GM18526 (cell line): ENCODE measurements around the gene IVD.

ENCODE experiments used
- POLR2A ChIP-seq: IDR thresholded peaks from 3 replicates; pipeline ENCODE4 v1.6.1; 2011; ENCODE audit not compliant: insufficient read length; ENCODE audit errors: extremely low read depth

IVD gene

DNA sequence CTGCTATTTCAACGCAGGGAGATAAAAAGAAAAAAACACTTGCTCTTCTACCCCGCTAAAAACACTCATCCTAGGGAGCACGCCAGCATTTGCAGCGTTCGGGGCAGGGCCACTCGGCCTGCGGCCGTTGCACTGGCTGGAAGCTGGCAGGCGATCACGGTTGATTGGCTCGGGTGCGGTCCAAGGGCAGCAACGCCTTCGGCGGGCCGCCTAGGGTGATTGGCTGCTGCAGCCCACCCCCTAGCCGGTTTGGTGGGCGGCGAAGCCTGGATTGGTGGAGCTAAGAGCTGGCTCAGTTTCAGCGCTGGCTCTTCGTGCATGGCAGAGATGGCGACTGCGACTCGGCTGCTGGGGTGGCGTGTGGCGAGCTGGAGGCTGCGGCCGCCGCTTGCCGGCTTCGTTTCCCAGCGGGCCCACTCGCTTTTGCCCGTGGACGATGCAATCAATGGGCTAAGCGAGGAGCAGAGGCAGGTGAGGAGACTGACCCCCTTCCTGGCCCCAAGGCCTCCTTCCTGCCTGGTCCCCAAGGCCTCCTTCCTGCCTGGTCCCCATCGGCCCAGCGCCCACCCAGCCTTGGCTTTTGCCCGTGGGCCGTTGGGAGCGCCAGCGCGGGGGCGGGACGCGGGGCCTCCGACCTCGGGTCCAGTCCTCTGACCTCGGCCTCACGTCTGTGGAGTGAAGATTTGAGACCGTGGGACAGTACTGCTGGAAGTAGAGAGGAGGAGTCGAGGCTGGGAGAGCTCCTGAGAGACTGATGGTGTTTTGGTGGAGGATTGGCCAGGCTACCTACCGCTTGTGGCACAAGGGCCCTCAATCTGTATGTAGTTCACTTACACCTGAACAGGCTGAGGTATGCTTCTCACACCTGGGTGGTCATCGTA, at the start of gene IVD:
Gene IVD (plus strand): TSS at position 295 of the 881 bp plus-strand sequence. CDS start 33 bp downstream, at position 328.
- peak; percentile 87 for TF ChIP-seq POLR2A

- TF ChIP-seq POLR2A: no peak
These were observed 49.5 kb upstream of the IVD start for GRCh38 chr15:40355976-40356585.

DNA sequence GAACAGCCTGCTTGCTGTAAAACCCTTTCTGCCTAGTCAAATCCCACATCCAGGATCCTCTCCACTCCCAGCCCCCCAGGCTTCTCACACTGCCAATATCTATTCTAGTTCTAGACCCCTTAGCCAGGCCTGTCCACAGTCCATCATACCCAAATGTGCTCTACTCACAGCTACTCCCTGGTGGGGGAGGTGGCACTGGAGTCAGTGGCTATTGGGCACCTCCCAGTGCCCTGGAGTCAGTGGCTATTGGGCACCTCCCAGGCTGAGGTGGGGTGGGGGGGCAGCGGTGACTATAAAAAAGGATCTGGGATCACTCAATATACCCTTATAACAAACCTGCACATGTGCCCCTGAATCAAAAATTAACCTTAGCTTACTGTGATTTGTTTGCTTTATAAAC, 48.3 kb upstream of the IVD start:
- no peak for TF ChIP-seq POLR2A

DNA sequence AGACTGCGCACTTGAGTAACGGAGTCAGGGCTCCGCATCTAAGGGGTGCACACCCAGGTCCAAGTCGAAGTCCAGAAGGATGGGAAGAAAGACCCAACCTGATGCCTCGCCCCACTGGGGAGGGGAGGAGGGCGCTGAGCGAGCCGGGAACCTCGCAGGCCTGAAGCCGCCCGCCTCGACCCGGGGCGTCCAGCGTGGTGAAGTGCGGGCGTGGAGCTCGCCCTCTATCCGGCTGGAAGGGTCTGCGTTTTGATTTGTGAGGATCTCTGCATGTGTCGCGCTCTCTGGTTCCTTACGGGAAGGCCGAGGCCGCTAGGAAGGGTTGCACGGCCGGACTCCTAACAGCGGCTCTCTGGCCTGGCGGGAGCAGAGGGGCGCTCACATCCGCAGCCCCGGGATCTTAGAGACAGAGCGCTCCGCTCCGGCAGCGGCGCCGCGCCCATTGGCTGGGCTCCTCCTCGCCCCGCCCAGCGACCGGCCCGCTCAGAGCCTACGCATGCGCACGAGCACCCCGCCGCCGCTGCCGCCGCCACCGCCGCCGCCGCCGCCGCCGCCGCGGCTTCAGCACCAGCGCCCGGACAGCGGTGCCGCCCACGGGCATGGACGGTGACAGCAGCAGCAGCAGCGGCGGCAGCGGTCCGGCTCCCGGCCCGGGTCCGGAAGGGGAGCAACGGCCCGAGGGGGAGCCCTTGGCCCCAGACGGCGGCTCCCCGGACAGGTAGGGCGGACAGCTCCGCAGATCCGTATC, 47.7 kb upstream of the IVD start, which contains the start of gene DISP2:
Gene DISP2 (plus strand): TSS at position 497 of the 748 bp plus-strand sequence. CDS start 103 bp downstream, at position 600.
- TF ChIP-seq POLR2A: no peak

DNA sequence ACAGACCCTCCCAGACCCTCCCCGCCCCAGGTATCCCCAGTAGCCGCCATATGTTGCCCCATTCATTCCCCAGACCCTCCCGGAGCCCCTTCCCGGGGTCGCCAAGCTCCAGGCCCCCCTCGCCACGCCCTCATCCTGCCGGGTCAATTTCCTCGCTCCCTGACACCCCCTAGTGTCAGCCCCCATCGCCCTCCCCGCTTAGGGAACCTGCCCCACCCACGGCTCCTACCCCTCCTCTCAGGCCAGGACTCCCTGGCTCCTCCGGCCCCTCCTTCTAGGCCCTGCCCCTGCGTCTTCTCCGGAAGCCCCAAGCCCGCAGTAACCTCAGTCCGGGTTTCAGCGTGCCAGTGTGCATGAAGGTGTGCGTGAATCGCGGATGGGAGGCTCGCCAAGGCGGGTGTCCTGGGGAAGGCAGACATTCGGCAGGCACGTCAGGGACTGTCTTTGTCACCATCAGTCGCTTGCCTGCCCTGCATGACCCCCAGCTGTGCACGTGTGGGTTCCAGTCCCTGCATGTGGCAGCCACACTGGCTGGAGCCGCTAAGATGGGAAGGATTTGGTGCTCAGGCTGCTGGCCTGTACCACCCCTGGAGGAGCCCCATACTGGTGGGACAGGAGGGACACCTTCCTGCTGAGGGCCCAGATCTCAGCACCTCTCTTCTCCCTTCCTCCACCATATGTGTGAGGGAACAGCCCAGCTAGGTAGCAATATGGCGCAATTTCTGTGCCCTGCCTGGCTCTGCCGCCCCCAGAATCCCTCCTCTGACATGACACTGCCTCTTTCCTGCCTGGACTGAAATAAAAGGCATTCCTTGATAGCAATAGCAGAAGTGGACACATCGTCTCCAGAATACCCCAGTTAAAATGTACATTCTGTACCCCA, 46.9 kb upstream of the IVD start:
- TF ChIP-seq POLR2A: no peak

GRCh38 chr15:40360015-40360414, 45.6 kb upstream of the IVD start:
- no peak for TF ChIP-seq POLR2A

DNA sequence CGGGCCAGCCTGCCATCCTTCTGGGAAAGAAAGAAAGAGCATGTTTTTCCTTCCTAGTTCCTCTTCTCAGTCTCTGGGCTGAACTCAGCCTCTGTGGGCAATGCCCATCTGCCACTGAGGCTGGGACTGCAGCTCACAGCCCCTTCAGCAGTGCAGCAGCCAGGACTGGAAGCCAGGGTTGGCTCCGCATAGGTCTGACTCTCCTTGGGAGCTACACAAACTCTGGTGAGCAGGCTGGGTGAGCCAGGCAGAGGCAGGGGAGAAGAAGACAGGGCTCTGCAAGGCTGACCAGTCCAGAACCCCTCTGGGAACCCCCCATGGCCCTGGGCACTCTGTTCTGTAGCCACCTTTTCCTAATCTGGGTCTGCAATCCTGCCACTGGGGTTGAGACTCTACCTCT, 44.0 kb upstream of the IVD start:
- TF ChIP-seq POLR2A: no peak

- TF ChIP-seq POLR2A: no peak
These were observed 42.0 kb upstream of the IVD start for GRCh38 chr15:40363611-40364010.

DNA sequence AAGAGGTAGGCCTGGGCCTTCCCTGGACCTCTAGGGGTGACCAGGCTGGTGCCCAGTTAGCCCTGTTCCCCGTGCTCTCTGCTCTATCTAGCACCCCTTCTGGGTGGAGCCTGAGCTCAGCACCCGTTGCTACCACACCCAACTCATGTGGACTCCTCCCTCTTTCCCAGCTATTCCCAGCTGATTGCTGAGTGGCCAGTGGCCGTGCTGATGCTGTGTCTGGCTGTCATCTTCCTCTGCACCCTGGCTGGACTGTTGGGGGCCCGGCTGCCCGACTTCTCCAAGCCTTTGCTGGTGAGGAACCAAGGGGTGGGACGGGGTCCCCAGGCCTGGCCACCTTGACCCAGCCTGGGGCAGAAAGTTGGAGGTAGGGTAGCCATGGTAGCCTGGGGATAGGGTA, 41.3 kb upstream of the IVD start:
- TF ChIP-seq POLR2A: no peak

DNA sequence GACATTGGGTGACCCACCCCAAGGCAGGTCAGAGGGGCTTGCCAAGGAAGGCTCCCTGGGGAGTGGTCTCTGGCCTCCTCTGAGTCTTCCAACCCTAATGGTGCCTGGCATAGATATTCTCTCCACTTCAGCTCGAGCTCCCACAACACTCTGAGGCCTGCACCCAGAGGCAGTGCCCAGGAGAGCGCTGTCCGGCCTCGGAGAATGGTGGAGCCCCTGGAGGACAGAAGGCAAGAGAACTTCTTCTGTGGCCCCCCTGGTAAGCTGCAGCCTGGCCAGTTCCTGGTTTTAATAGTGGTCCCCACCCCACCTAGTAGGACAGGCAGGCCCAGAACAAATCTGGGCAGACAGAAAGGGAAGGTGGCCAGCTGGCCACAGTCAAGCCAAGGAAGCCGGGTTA, 40.6 kb upstream of the IVD start:
- TF ChIP-seq POLR2A: no peak

DNA sequence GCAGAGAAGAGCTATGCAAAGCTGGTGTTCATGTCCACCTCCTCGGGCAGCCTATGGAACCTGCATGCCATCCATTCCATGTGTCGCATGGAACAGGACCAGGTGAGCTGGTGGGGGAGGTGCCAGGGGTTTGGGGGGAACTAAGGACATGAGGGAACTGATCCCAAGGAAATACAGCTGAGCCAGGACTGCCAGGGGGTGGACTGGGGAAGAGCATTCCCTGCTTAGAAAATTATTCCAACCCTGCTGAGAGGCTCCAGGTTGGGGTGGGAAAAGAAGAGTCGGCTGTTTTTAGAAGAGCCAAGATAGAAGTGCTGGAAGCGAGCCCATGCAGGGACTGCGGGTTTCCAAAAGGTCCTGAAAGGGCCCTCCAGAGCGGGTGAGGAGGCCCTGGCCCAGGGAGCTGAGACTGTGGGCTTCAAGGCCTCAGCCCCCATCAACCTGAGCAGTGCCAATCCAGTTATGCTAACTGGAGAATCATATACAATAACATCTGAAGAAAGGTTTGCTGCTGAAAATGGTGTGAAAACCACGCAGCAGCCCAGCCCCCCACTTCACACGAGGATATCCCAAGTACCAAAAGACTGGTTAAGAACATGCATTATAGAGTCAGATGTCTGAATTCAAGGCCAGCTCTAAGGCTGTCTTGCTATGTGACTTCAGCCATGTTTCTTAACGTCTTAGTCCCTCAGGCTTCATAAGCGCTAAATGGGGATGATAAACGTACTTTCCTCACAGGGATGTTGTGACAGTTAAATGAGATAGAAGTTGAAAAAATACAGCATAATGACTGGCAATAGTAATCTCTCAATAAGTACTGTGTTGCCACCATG, 39.8 kb upstream of the IVD start:
- no peak for TF ChIP-seq POLR2A

DNA sequence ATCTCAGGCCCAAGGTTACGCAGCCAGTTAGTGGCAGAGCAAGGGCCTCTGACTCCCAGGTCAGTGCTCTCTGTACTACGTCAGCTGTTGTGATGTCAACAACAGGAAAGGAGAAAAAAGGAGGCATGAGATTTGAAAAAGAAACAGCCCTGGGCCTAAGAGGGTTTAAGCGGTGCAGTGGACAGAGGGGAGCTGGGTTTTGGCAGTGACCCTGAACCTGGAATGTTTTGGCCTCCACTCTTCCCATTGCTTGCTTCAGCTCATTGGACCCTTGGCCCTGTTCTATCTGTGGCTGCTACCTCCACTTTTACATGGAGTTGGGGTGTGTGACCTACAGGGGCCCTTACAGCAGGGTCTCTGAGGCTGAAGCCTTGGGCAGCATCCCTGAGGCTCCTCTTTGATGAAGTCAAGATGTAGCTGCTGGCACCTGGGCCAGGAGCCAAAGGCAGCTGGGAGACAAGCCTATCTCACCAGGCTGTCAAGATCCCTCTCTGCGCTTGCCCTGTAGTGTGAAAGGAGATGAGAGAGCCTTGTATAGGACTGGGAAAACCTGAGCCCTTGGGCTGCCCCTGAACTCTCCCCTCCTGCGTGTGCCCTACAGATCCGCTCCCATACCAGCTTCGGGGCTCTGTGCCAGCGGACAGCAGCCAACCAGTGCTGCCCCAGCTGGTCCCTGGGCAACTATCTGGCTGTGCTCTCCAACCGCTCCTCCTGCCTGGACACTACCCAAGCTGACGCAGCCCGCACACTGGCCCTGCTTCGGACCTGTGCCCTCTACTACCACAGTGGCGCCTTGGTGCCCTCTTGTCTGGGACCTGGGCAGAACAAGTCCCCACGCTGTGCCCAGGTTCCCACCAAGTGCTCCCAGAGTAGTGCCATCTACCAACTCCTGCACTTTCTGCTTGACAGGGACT, 38.9 kb upstream of the IVD start:
- TF ChIP-seq POLR2A: no peak

GRCh38 chr15:40367371-40367685, 38.3 kb upstream of the IVD start:
- no peak for TF ChIP-seq POLR2A
